ENCODE results near the gene CRACDL. TPM values are rescaled to one million over a fixed set of nuclear protein-coding genes. Genes with fewer than 3 reads are reported as not detected.

Gene CRACDL
- total RNA-seq, 2 experiments from 2014 or later: 0.36 to 1.5 TPM

DNA sequence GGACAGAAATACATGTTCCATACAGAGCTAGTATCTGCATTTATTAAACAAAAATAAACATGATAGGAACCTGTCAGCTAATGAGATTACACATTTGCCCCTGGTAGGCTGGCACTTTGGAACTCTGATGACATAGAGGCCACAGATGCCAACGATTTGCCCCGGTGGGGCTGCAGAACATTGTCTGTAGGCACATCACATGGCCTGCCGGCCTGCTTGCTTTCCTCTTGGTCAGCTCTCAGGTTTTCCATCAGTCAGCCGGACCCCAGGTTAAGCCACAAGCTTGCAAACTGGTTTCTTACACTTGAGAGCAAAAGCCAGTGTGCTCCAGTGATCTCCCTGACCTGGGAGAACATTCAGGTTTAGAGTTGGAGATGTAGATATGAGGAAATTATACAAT, 60.3 kb downstream of the CRACDL start:
- no peaks in the 10 kb centered on the region for H3K27me3 Mint-ChIP-seq

DNA sequence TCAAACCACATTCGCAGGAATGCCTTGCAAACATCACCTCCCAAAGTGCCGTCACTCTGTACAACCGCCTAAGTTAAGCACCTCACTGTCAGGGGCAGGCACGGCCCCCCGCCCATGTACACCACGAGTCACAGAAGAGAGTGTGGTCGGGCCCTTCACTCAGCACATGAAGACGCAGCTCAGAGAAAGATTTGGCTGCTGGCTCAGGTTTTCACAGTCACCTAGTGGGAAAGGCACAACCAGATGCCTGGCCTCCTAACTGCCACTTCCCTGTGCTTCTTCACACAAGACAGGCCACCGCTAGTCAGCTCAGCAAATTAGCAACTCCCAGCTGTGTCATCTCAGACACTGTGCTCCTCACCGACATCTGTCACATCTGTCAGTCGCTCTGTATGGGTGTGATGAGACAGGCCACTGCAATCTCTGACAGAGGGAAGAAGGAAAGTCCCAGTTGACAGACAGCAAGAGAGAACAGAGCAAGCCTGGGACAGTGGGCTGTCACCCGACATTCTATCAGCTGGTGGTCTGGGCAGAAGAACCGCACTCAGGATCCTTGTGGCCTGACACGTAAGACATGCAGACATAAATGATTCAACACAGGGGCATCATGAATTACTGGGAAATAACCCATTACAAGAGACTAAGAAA, 60.8 kb downstream of the CRACDL start:
- no peaks in the 10 kb centered on the region for H3K27me3 Mint-ChIP-seq
- TF ChIP-seq, protein P1, sequence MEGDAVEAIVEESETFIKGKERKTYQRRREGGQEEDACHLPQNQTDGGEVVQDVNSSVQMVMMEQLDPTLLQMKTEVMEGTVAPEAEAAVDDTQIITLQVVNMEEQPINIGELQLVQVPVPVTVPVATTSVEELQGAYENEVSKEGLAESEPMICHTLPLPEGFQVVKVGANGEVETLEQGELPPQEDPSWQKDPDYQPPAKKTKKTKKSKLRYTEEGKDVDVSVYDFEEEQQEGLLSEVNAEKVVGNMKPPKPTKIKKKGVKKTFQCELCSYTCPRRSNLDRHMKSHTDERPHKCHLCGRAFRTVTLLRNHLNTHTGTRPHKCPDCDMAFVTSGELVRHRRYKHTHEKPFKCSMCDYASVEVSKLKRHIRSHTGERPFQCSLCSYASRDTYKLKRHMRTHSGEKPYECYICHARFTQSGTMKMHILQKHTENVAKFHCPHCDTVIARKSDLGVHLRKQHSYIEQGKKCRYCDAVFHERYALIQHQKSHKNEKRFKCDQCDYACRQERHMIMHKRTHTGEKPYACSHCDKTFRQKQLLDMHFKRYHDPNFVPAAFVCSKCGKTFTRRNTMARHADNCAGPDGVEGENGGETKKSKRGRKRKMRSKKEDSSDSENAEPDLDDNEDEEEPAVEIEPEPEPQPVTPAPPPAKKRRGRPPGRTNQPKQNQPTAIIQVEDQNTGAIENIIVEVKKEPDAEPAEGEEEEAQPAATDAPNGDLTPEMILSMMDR (IDR thresholded peaks at IDR 0.05): no peak
- CTCF ChIA-PET: no interaction called here
- no peak for DNase-seq
- H3K4me3 Mint-ChIP-seq: no peak overlapping the region
- H3K4me1 Mint-ChIP-seq (ENCODE audit: low read depth): no peaks in the 10 kb centered on the region
- intact Hi-C loops (cut with DNase I, micrococcal nuclease): loop anchor here in 1 of 2 experiments (10.0 kb wide), 1 partner anchor 330 kb away; no protein-coding TSS in a partner anchor
- peaks cover 0 to 6% of the 10 kb centered on the region in 2 experiments for H3K9me3 ChIP-seq (ENCODE audit: control insufficient read depth in 1 of 2, insufficient read depth in 1 of 2, low read length in 2 of 2)
- ATAC-seq (ENCODE audit: poor library complexity): no peak
- H3K27ac Mint-ChIP-seq: no peak overlapping the region
- H3K27ac ChIP-seq (ENCODE audit: low read depth in 1 of 2, low read length in 2 of 2): no peak overlapping the region
- H3K36me3 ChIP-seq (ENCODE audit: insufficient read depth, low read length): no peaks in the 10 kb centered on the region
- H3K27me3 ChIP-seq (ENCODE audit: control insufficient read depth in 1 of 2, insufficient read depth in 2 of 2, low read length in 2 of 2): no peaks in the 10 kb centered on the region
- no peaks in the 10 kb centered on the region for H3K36me3 Mint-ChIP-seq (ENCODE audit: low read depth)
- H3K4me3 ChIP-seq (ENCODE audit: low read length): no peak overlapping the region
- no peaks in the 10 kb centered on the region for H3K4me1 ChIP-seq (ENCODE audit: insufficient read depth, low read length)
- POLR2A ChIA-PET: no interaction called here
- H3K9me3 Mint-ChIP-seq: no peaks in the 10 kb centered on the region

More for the DNA sequence above, 60.3 kb downstream of the CRACDL start:
- DNase-seq (no peak), ATAC-seq (ENCODE audit: poor library complexity) (no peak)
- no peaks in the 10 kb centered on the region for H3K36me3 ChIP-seq (ENCODE audit: insufficient read depth, low read length)
- ChIA-PET CTCF (no interaction called here), POLR2A (no interaction called here)
- intact Hi-C loops (cut with DNase I, micrococcal nuclease): loop anchor here in 1 of 2 experiments (10.0 kb wide), 1 partner anchor 329 kb away; no protein-coding TSS in a partner anchor
- H3K9me3 ChIP-seq (ENCODE audit: control insufficient read depth in 1 of 2, insufficient read depth in 1 of 2, low read length in 2 of 2): peaks cover 0 to 2% of the 10 kb centered on the region in 2 experiments
- Mint-ChIP-seq H3K27ac (no peak overlapping the region), H3K4me3 (no peak overlapping the region), H3K36me3 (ENCODE audit: low read depth) (no peaks in the 10 kb centered on the region), H3K9me3 (no peaks in the 10 kb centered on the region), H3K4me1 (ENCODE audit: low read depth) (no peaks in the 10 kb centered on the region)
- no peaks in the 10 kb centered on the region for H3K27me3 ChIP-seq (ENCODE audit: control insufficient read depth in 1 of 2, insufficient read depth in 2 of 2, low read length in 2 of 2)
- H3K4me1 ChIP-seq (ENCODE audit: insufficient read depth, low read length): no peaks in the 10 kb centered on the region
- no peak overlapping the region for H3K4me3 ChIP-seq (ENCODE audit: low read length)
- TF ChIP-seq, protein P1 (IDR thresholded peaks at IDR 0.05): no peak
- no peak overlapping the region for H3K27ac ChIP-seq (ENCODE audit: low read depth in 1 of 2, low read length in 2 of 2)

DNA sequence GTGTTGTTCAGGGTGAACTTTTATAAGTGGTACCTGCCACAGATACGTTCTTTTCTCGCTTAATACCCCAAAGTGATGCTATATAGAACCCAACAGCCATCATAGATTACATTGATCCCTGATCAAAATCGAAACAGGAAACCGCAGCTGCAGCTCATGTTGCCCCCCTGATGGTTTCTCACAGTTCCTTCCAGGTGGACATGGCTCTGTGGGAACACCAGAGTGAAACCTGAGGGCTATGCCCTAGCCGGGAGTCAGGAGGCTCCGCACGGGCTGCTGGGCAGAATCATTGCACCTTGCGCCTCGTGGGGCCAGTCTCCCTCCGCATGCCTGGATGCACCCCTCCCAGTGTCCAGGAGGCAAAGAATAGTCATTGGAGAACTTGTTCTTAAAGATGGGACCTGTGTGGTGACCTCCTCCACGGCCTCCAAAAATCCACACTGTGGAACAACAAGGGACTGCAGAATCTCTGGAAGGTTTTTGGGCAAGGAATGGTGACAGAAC, 61.8 kb downstream of the CRACDL start:
- Histone ChIP-seq H3K27me3 (ENCODE audit: control insufficient read depth in 1 of 2, insufficient read depth in 2 of 2, low read length in 2 of 2) (no peaks in the 10 kb centered on the region), H3K9me3 (ENCODE audit: control insufficient read depth in 1 of 2, insufficient read depth in 1 of 2, low read length in 2 of 2) (peaks cover 0 to 13% of the 10 kb centered on the region in 2 experiments), H3K4me1 (ENCODE audit: insufficient read depth, low read length) (no peaks in the 10 kb centered on the region), H3K27ac (ENCODE audit: low read depth in 1 of 2, low read length in 2 of 2) (no peak overlapping the region), H3K36me3 (ENCODE audit: insufficient read depth, low read length) (no peaks in the 10 kb centered on the region), H3K4me3 (ENCODE audit: low read length) (no peak overlapping the region)
- Mint-ChIP-seq H3K9me3 (no peaks in the 10 kb centered on the region), H3K36me3 (ENCODE audit: low read depth) (no peaks in the 10 kb centered on the region), H3K27me3 (no peaks in the 10 kb centered on the region), H3K4me3 (no peak overlapping the region), H3K27ac (no peak overlapping the region), H3K4me1 (ENCODE audit: low read depth) (no peaks in the 10 kb centered on the region)
- ChIA-PET CTCF (no interaction called here), POLR2A (no interaction called here)
- no peak for DNase-seq
- intact Hi-C loops (cut with DNase I, micrococcal nuclease): loop anchor here in 1 of 2 experiments (10.0 kb wide), 1 partner anchor 331 kb away; no protein-coding TSS in a partner anchor
- ATAC-seq (ENCODE audit: poor library complexity): no peak
- TF ChIP-seq, protein P1 (IDR thresholded peaks at IDR 0.05): no peak

Measured in CD4-positive, alpha-beta T cell (primary cell).